IMR-90 (cell line): ENCODE results near the gene RHBDD1. TPM values are rescaled to one million over a fixed set of nuclear protein-coding genes. Genes with fewer than 3 reads are reported as not detected.

Source experiments
- ATAC-seq: fragments of 200-7000 bp; cut with Tn5 transposase; 2 replicates; pipeline ENCODE4 v1.9.1; 2020; ENCODE audit warnings: low read depth, mild to moderate bottlenecking, moderate library complexity
- BruUV-seq: library from RNA; stranded (reverse); fragments of 400-500 nt; replicated peaks from 2 replicates; lab custom pipeline; 2021; lab: Mats Ljungman, UMichigan
- CTCF ChIA-PET: fragments of 300-600 bp; formaldehyde crosslinking; extraction: SDS; loops from one replicate; lab custom pipeline; 2021; ENCODE audit warnings: antibody characterized with exemption; lab: Yijun Ruan, JAX
- POLR2A ChIA-PET: fragments of 300-600 bp; sonication (Branson Sonifier 250); formaldehyde crosslinking; loops from one replicate; lab custom pipeline; 2022; ENCODE audit warnings: antibody characterized with exemption; ENCODE audit not compliant: unreplicated experiment; lab: Charles Lee
- DNase-seq: peaks from one replicate; pipeline ENCODE4 v3.0.0; 2013
- H2AFZ ChIP-seq: replicated peaks from 2 replicates; pipeline ENCODE3; 2013; ENCODE audit warnings: low read length, mild to moderate bottlenecking; ENCODE audit not compliant: poor library complexity
- H2AK5ac ChIP-seq: 2 replicates; pipeline ENCODE4 v1.6.1; 2013; ENCODE audit warnings: low read depth, low read length, inconsistent platforms
- H2AK9ac ChIP-seq: replicated peaks from 2 replicates; pipeline ENCODE3; 2013; ENCODE audit warnings: mild to moderate bottlenecking, low read depth, low read length, moderate library complexity; ENCODE audit not compliant: poor library complexity
- H2BK120ac ChIP-seq: 2 replicates; pipeline ENCODE4 v1.6.1; 2013; ENCODE audit warnings: low read depth, low read length, inconsistent platforms
- H2BK15ac ChIP-seq: 3 replicates; pipeline ENCODE4 v1.6.1; 2013; ENCODE audit warnings: low read depth, low read length, inconsistent platforms
- H2BK20ac ChIP-seq: 2 replicates; pipeline ENCODE4 v1.6.1; 2013; ENCODE audit warnings: low read depth, mild to moderate bottlenecking, inconsistent platforms, low read length, moderate library complexity
- H2BK5ac ChIP-seq: 2 replicates; pipeline ENCODE4 v1.6.1; 2013; ENCODE audit warnings: mild to moderate bottlenecking, low read depth, low read length, inconsistent platforms; ENCODE audit not compliant: poor library complexity, severe bottlenecking
- H3K14ac ChIP-seq: replicated peaks from 2 replicates; pipeline ENCODE4 v1.6.1; 2013; ENCODE audit warnings: low read depth, low read length, inconsistent platforms
- H3K18ac ChIP-seq: 2 replicates; pipeline ENCODE4 v1.6.1; 2013; ENCODE audit warnings: low read depth, low read length, control low read depth
- H3K23ac ChIP-seq: 2 replicates; pipeline ENCODE4 v1.6.1; 2013; ENCODE audit warnings: low read depth, low read length, inconsistent platforms
- H3K27ac ChIP-seq: 2 replicates; pipeline ENCODE4 v1.5.1; 2013; ENCODE audit warnings: mild to moderate bottlenecking, control low read depth, low read length; ENCODE audit not compliant: insufficient read depth
- H3K27me3 ChIP-seq: 2 replicates; pipeline ENCODE4 v1.6.1; 2013; ENCODE audit warnings: low read length; ENCODE audit not compliant: control insufficient read depth, insufficient read depth
- H3K36me3 ChIP-seq: 2 replicates; pipeline ENCODE4 v1.6.1; 2013; ENCODE audit warnings: low read length, mixed read lengths; ENCODE audit not compliant: control insufficient read depth, insufficient read depth
- H3K4ac ChIP-seq: 2 replicates; pipeline ENCODE4 v1.6.1; 2013; ENCODE audit warnings: low read depth, low read length, inconsistent platforms
- H3K4me1 ChIP-seq: 2 replicates; pipeline ENCODE4 v1.6.1; 2013; ENCODE audit warnings: low read length, mixed read lengths; ENCODE audit not compliant: control insufficient read depth, insufficient read depth
- H3K4me2 ChIP-seq: 2 replicates; pipeline ENCODE4 v1.6.1; 2013; ENCODE audit warnings: low read depth, mild to moderate bottlenecking, control low read depth, low read length, moderate library complexity
- H3K4me3 ChIP-seq: 2 replicates; pipeline ENCODE4 v1.5.1; 2013; ENCODE audit warnings: low read depth, mild to moderate bottlenecking, control low read depth, low read length, moderate library complexity; ENCODE audit not compliant: insufficient read depth
- H3K56ac ChIP-seq: 2 replicates; pipeline ENCODE4 v1.6.1; 2013; ENCODE audit warnings: low read length, inconsistent platforms; ENCODE audit not compliant: insufficient read depth; ENCODE audit errors: extremely low read depth
- H3K79me1 ChIP-seq, 2 experiments: 2 replicates each; pipeline ENCODE4 v1.6.1; 2013; ENCODE audit warnings: low read length in 2 of 2, inconsistent platforms in 1 of 2, low read depth in 1 of 2
- H3K9ac ChIP-seq: 2 replicates; pipeline ENCODE4 v1.6.1; 2013; ENCODE audit warnings: low read depth, low read length, control low read depth
- H3K9me1 ChIP-seq: 2 replicates; pipeline ENCODE4 v1.6.1; 2013; ENCODE audit warnings: low read length, inconsistent platforms; ENCODE audit not compliant: insufficient read depth
- H3K9me3 ChIP-seq: 2 replicates; pipeline ENCODE4 v1.6.1; 2013; ENCODE audit warnings: low read length; ENCODE audit not compliant: control insufficient read depth, insufficient read depth
- H4K20me1 ChIP-seq: 2 replicates; pipeline ENCODE4 v1.6.1; 2013; ENCODE audit warnings: low read length, inconsistent platforms; ENCODE audit not compliant: insufficient read depth
- H4K5ac ChIP-seq: 2 replicates; pipeline ENCODE4 v1.6.1; 2013; ENCODE audit warnings: mild to moderate bottlenecking, low read depth, low read length, control low read depth
- H4K8ac ChIP-seq, 2 experiments: 2 replicates each; pipeline ENCODE4 v1.6.1; 2013; ENCODE audit warnings: low read depth in 2 of 2, low read length in 2 of 2, control low read depth in 1 of 2, inconsistent platforms in 1 of 2
- H4K91ac ChIP-seq: 2 replicates; pipeline ENCODE4 v1.6.1; 2013; ENCODE audit warnings: low read depth, low read length, inconsistent platforms; ENCODE audit not compliant: insufficient read depth
- BHLHE40 ChIP-seq: fragments of 150-350 bp; IDR thresholded peaks from 2 replicates; pipeline ENCODE4 v1.6.1; 2016; ENCODE audit warnings: mild to moderate bottlenecking, low read depth, low read length
- CEBPB ChIP-seq: IDR thresholded peaks from 2 replicates; pipeline ENCODE4 v1.6.1; 2012; ENCODE audit warnings: low read depth, low read length, improper control_type of control experiment
- CHD1 ChIP-seq: IDR thresholded peaks from 2 replicates; pipeline ENCODE4 v1.6.1; 2012; ENCODE audit warnings: low read depth, low read length, improper control_type of control experiment
- ELK1 ChIP-seq: fragments of 150-350 bp; IDR thresholded peaks from 2 replicates; pipeline ENCODE4 v1.6.1; 2016; ENCODE audit warnings: low read depth, mild to moderate bottlenecking, low read length, moderate library complexity, borderline replicate concordance
- FOS ChIP-seq: fragments of 150-350 bp; IDR thresholded peaks from 2 replicates; pipeline ENCODE4 v1.6.1; 2016; ENCODE audit warnings: low read depth, low read length
- MAFK ChIP-seq: IDR thresholded peaks from 2 replicates; pipeline ENCODE4 v1.6.1; 2012; ENCODE audit warnings: low read depth, low read length, improper control_type of control experiment
- MAZ ChIP-seq: IDR thresholded peaks from 2 replicates; pipeline ENCODE4 v1.6.1; 2012; ENCODE audit warnings: low read depth, mild to moderate bottlenecking, low read length, improper control_type of control experiment, moderate library complexity, borderline replicate concordance
- MXI1 ChIP-seq: IDR thresholded peaks from 2 replicates; pipeline ENCODE4 v1.6.1; 2012; ENCODE audit warnings: low read depth, mild to moderate bottlenecking, low read length, moderate library complexity, borderline replicate concordance
- NFE2L2 ChIP-seq: fragments of 150-350 bp; IDR thresholded peaks from 2 replicates; pipeline ENCODE4 v1.6.1; 2016; ENCODE audit warnings: low read depth, mild to moderate bottlenecking, low read length
- POLR2A ChIP-seq: IDR thresholded peaks from 2 replicates; pipeline ENCODE4 v1.6.1; 2012; ENCODE audit warnings: mild to moderate bottlenecking, low read depth, low read length
- RAD21 ChIP-seq: IDR thresholded peaks from 2 replicates; pipeline ENCODE4 v1.6.1; 2012; ENCODE audit warnings: low read length, improper control_type of control experiment
- RCOR1 ChIP-seq: IDR thresholded peaks from 2 replicates; pipeline ENCODE4 v1.6.1; 2012; ENCODE audit warnings: mild to moderate bottlenecking, low read length, improper control_type of control experiment; ENCODE audit not compliant: insufficient replicate concordance
- RFX5 ChIP-seq: IDR thresholded peaks from 2 replicates; pipeline ENCODE4 v1.8.0; 2012; ENCODE audit warnings: low read depth, mild to moderate bottlenecking, low read length, moderate library complexity
- SMC3 ChIP-seq: fragments of 150-350 bp; IDR thresholded peaks from 2 replicates; pipeline ENCODE4 v1.6.1; 2016; ENCODE audit warnings: low read depth, mild to moderate bottlenecking, antibody characterized with exemption, low read length, moderate library complexity
- USF2 ChIP-seq: fragments of 150-350 bp; IDR thresholded peaks from 2 replicates; pipeline ENCODE4 v1.6.1; 2017; ENCODE audit warnings: mild to moderate bottlenecking, antibody characterized with exemption, low read length, low read depth
- WGBS, 2 experiments: methylation state at CpG; one replicate each; pipeline versions ENCODE4 v1.1.5 to v1.1.7; 2013; ENCODE audit warnings: missing lambda C conversion rate in 2 of 2; ENCODE audit not compliant: insufficient read length in 1 of 2; ENCODE audit errors: extremely low coverage in 2 of 2; 5-methylcytosine and 5-hydroxymethylcytosine counted together
- dilution Hi-C: fragments of 300-500 bp; cut with HindIII; formaldehyde crosslinking; loops from one replicate; pipeline ENCODE4 v1.14.3; 2018; ENCODE audit warnings: low sequenced_read_pairs; ENCODE audit not compliant: unreplicated experiment
- in situ Hi-C: fragments of 300-500 bp; cut with MboI; formaldehyde crosslinking; loops from 3 replicates; pipeline ENCODE4 v1.14.3; 2019; ENCODE audit warnings: low sequenced_read_pairs, inconsistent platforms, mixed read lengths
- intact Hi-C: fragments of 100-400 bp; cut with micrococcal nuclease; formaldehyde crosslinking; loops from 2 replicates; pipeline ENCODE4 v1.10.0; 2022
- polyA plus RNA-seq, 3 experiments: library from polyadenylated mRNA; depleted of rRNA; stranded (reverse); fragments of >200 nt; gene quantifications; 2 replicates each; pipeline ENCODE4 v1.2.3, GENCODE V29; 2012; ENCODE audit warnings: low replicate concordance in 1 of 3
- total RNA-seq: library from RNA; depleted of rRNA; stranded (reverse); fragments of >200 nt; gene quantifications from 2 replicates; pipeline ENCODE4 v1.2.3, GENCODE V29; 2012
- TF ChIP-seq, protein P1 (sequence below): conservative IDR thresholded peaks from 2 replicates; pipeline ENCODE4 v1.5.1; 2012; ENCODE audit warnings: mild to moderate bottlenecking, low read depth, low read length, improper control_type of control experiment

The RHBDD1 gene
- total and polyA plus RNA-seq, 2 of the 4 experiments (the other 2 are of a cell fraction) = 9.7 to 14.0 TPM

- CTCF ChIA-PET = no interaction called here
Measured at GRCh38 chr2:227013881-227014280, 178.0 kb downstream of the RHBDD1 start.

More at GRCh38 chr2:227013881-227014280, 178.0 kb downstream of the RHBDD1 start:
- no CpG with 5 or more reads among the region's 8 CpGs for WGBS, 2 experiments
- Histone ChIP-seq H2AK5ac (no peak overlapping the region), H2BK15ac (no peak overlapping the region), H3K4ac (no peak overlapping the region), H2AK9ac (no peak overlapping the region), H2BK5ac (no peak overlapping the region), H3K4me1 (no peaks in the 10 kb centered on the region), H3K56ac (no peak overlapping the region), H2BK20ac (no peak overlapping the region), H3K9me3 (peaks cover 1% of the 10 kb centered on the region; the same call in 1 of the 2 replicates), H3K14ac (no peak overlapping the region), H3K4me3 (no peak overlapping the region), H3K79me1 (no peaks in the 10 kb centered on the region), H4K8ac (no peak overlapping the region), H3K4me2 (no peak overlapping the region), H3K9me1 (no peaks in the 10 kb centered on the region), H2BK120ac (no peak overlapping the region), H3K23ac (no peak overlapping the region), H2AFZ (peak overlapping the region; percentile 5), H3K27me3 (no peaks in the 10 kb centered on the region), H4K5ac (no peak overlapping the region), H3K18ac (no peak overlapping the region), H4K20me1 (no peaks in the 10 kb centered on the region), H3K27ac (no peak overlapping the region), H3K36me3 (no peaks in the 10 kb centered on the region), H3K9ac (no peak overlapping the region), H4K91ac (no peak overlapping the region)
- in situ Hi-C loops = no loop called here
- intact Hi-C loops = no loop called here
- ATAC-seq (no peak), DNase-seq (no peak)
- POLR2A ChIA-PET = no interaction called here
- dilution Hi-C loops = no loop called here
- BruUV-seq = no TSS peak
- no peak for TF ChIP-seq CHD1
- TF ChIP-seq RCOR1 = no peak
- no peak for TF ChIP-seq POLR2A
- TF ChIP-seq FOS = no peak
- TF ChIP-seq MAFK = no peak
- TF ChIP-seq CEBPB = no peak
- no peak for TF ChIP-seq RFX5
- no peak for TF ChIP-seq BHLHE40
- TF ChIP-seq, protein P1, sequence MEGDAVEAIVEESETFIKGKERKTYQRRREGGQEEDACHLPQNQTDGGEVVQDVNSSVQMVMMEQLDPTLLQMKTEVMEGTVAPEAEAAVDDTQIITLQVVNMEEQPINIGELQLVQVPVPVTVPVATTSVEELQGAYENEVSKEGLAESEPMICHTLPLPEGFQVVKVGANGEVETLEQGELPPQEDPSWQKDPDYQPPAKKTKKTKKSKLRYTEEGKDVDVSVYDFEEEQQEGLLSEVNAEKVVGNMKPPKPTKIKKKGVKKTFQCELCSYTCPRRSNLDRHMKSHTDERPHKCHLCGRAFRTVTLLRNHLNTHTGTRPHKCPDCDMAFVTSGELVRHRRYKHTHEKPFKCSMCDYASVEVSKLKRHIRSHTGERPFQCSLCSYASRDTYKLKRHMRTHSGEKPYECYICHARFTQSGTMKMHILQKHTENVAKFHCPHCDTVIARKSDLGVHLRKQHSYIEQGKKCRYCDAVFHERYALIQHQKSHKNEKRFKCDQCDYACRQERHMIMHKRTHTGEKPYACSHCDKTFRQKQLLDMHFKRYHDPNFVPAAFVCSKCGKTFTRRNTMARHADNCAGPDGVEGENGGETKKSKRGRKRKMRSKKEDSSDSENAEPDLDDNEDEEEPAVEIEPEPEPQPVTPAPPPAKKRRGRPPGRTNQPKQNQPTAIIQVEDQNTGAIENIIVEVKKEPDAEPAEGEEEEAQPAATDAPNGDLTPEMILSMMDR = no peak
- TF ChIP-seq USF2 = no peak
- no peak for TF ChIP-seq ELK1
- TF ChIP-seq SMC3 = no peak
- no peak for TF ChIP-seq NFE2L2
- no peak for TF ChIP-seq RAD21
- no peak for TF ChIP-seq MXI1
- no peak for TF ChIP-seq MAZ
